GM19238 (cell line): ENCODE data around the gene CACNA2D3.

Experiments
- DNase-seq: peaks from one replicate; pipeline ENCODE4 v3.0.0; 2011; ENCODE audit warnings: low spot score; ENCODE audit not compliant: insufficient read length

The CACNA2D3 gene

DNA sequence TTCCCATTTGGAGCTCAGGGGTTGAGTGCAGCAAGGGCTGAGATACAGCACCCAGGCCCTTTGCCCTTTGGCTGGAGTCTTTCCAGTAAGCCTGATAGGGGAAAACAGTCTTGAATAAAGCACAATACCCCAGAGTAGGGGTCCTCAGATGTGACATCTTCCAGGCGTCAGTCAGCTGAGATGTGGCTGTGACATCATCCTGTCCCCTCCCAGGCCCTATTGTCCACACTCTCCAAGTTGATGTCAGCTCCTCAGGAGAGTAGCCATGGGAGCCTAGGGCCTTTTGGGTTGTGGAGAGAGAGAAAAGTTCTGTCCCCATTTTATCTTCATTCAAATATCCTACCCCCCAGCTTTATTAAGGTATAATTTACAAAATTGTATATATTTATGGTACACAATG is 92.5 kb downstream of the CACNA2D3 start:
- DNase-seq: no peak

GRCh38 chr3:54215521-54215920 is 93.2 kb downstream of the CACNA2D3 start:
- DNase-seq: no peak

DNA sequence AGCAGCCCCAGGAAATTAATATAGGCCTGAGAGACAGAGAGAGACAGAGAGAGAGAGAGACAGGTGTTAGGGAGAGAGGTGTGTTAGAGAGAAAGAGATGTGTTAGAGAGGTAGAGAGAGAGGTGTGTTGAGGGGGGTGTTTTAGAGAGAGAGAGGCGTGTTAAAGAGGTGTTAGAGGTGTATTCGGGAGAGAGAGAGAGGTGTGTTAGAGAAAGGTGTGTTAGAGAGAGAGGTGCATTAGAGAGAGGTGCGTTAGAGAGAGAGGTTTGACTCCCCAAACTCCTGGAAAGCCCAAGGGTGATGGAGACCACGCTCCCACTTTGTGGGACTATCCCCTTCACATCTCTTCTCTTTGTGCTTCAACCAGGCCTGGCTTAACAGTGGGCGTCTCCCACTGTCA is 95.5 kb downstream of the CACNA2D3 start:
- no peak for DNase-seq

- DNase-seq: no peak
Observed at GRCh38 chr3:54222316-54222715, 100.0 kb downstream of the CACNA2D3 start.

- no peak for DNase-seq
Observed at GRCh38 chr3:54223063-54223462, 100.7 kb downstream of the CACNA2D3 start.

- DNase-seq: no peak
Observed at GRCh38 chr3:54225841-54226528, 103.6 kb downstream of the CACNA2D3 start.

- no peak for DNase-seq
Observed at GRCh38 chr3:54228806-54229205, 106.5 kb downstream of the CACNA2D3 start.

DNA sequence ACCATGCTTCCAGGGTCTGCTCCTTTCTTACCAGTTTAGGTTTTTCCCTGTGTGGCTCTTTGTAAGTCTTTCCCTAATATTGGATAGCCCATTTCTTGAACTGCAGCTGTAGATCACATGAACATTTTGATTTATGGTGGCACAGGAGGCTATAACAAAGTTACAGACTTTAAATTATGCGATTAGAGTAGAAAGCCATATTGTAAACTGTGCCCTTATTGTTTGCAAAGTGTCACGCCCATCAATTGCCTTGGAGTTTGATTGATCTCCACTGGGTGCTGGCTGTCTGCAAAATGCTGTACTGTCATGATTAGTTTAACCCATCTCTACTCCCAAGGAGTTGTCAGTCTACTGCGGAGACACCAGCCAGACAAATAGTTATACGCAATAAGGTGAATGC is 110.3 kb downstream of the CACNA2D3 start:
- no peak for DNase-seq

DNA sequence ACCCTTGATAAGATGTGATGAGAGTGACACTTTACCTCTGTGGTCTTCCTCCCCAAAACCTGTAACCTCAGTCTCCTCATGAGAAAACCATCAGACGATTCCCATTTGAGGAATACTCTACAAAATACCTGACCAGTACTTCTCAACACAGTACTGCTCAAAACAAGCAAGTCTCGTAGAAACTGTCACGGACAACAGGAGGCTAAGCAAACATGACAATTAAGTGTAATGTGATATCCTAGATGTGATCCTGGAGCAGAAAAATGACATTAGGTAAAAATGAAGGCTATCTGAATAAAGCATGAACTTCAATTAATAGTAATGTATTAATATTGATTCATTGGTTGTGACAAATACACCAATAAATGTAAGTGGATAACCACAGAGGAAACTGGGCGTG is 113.6 kb downstream of the CACNA2D3 start:
- no peak for DNase-seq

DNA sequence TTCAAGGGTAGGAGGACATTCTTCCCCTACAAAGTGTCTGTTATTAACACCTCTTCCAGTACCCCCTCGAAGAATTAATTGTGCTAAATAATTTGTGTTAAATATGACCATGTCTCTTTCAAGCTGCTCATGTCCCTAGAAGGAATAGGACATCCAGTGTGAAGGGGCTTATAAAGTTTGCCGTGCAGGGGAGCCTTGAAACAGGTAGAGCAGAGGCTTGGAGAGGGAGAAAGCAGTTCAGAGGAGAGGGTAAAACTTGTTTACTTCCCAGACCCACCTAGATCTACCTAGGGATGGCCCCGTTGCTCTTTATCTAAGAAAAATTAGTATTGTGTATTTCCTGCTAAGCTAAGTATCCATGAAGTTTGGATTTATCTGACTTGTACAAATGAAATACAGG is 114.8 kb downstream of the CACNA2D3 start:
- DNase-seq: no peak

DNA sequence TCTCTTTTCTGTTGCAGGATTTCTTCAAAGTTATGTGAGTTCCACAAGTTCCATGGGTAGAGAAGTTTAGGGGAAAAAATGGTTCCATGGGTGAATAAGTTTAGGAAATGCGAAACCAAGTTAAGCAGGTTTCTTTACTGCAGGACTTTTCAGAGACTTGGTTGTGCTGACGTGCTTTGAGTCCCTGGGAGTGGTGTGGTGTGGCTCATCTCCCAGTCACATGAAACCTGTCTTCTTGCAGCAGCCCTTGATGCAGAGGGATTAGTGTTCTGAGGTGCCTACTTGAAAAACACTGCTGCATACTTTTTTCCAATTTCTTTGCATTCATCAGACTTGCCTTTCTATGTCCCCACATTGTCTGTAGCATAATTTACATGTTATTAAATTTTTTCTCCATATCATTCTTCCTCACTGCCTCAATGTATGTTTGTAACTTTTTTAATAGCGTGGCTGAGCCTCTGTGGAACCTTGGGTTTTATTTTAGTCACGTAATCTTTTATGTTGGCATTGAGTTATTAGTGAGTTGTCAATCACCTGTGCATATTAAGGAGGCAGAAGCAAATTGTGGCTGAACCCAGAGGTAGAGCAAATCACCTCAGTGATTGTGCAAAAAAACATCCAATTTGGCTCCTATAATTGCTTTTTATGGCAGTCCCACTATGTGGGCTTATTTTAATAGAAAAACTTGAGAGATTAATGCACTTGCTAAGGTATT is 115.6 kb downstream of the CACNA2D3 start:
- DNase-seq: no peak

GRCh38 chr3:54240309-54240708 is 118.0 kb downstream of the CACNA2D3 start:
- no peak for DNase-seq

GRCh38 chr3:54243056-54243931 is 120.9 kb downstream of the CACNA2D3 start:
- no peak for DNase-seq

- DNase-seq: no peak
Observed at GRCh38 chr3:54243960-54244682, 121.8 kb downstream of the CACNA2D3 start.

- no peak for DNase-seq
Observed at GRCh38 chr3:54251705-54252104, 129.4 kb downstream of the CACNA2D3 start.

DNA sequence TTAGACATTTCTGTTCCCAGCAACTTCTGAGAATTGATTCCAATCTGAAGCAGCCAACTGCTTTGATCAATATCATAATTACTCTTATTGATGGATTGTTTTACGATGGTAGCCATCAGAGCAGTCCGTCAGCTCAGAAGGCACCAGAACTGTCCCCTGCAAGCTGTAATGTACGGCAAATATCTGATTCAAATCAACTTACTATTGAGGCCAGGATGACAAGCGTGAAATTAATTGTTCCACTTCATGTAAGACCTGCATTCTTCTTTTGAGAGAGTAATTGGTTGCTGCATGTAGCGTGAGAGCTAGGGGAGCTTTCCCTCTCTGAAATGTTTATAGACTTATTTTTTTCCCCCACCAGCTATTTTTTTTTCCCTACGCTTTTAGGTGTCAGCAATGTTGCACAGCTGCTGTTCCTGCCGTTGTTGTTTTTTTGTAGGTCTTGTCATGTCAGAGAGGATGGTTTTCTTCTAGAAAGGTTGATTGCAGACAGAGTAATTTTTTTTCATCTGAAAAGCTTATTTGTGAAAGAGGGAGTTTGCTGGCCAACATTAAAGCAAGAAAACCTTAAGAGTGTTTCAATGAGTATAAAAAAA is 134.9 kb downstream of the CACNA2D3 start:
- DNase-seq: no peak

DNA sequence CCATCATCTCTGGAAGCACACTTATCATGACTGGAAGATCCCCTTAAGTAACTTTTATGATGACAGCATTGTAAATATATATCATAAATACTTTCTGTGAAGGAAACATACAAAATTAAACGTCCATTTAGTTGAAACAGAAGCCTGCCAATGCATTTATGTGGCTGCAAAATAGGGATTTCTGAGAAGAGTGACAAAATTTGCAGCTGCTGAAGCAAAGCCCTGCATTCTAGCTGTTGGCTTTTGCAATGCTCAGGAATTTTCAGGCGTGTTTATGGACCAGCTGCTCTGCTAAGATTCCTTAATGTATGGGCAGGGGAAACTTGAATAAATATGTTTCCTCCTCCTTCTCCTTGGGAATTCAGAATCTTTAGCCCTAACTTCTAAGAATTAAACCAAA is 137.3 kb downstream of the CACNA2D3 start:
- DNase-seq: no peak

DNA sequence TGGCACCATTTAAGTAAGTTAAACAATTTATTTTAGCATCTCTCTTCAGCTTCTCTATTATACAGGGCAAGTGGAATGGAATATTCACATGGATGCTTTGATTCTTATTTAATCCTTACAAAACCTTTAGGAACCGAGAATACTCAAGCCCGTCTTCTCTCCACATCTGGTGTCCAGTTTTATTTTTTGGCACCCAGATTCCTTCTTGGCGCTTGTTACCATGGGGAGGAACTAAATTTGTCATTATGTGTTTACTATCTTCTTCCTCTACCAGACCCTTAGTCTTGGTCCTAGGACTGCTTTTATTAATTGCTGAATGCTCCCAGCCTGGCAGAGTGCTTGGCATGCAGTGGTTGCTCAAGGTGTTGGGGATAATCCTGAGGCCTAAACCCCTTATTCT is 138.8 kb downstream of the CACNA2D3 start:
- DNase-seq: no peak

- no peak for DNase-seq
Observed at GRCh38 chr3:54262541-54262940, 140.2 kb downstream of the CACNA2D3 start.

DNA sequence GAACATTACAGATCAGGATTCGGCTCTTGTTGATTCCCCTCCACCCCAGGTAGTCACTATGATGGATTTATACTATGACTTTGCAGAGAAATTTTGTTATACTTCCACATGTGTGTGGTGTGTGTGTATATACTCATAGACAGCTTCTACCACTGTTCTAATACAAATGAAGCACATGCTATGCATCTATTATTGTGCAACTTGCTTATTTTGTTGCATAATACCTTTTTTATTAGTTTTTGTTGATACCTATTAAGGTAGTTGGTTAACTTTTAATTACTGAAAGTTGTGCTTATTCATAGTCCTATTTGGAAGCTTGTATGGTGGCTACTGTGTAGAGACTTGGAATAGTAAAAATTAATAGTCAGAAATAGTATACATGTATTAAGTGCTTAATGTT is 140.6 kb downstream of the CACNA2D3 start:
- no peak for DNase-seq

DNA sequence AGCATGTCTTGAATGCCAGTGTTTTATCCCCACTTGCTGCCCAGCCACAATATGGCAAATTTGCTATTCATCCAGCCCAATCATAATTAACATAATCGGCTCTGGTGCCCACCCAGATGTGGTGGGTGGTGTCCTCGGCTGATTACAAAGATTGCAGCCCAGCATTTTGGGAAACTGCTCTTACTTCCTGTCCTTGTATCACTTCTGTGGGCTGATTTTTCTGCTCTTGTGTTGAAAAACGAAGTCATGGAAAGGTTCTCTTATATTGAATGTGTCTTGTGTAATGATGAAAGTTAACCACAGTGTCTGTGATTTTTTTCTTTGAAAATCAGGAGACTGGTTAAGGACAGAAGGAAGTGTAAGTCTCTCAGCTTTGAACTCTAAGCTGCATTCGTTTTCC is 141.7 kb downstream of the CACNA2D3 start:
- no peak for DNase-seq
